HUES48 (cell line): Measurements from ENCODE around the gene BMP6.

Experiments
- H3K27ac ChIP-seq: one replicate; pipeline ENCODE4 v1.7.0; 2013; ENCODE audit warnings: low read depth, low read length, inconsistent platforms
- H3K27me3 ChIP-seq: 2 replicates; pipeline ENCODE4 v1.6.1; 2013; ENCODE audit warnings: mild to moderate bottlenecking, low read length; ENCODE audit not compliant: control insufficient read depth, insufficient read depth
- H3K36me3 ChIP-seq: 2 replicates; pipeline ENCODE4 v1.6.1; 2013; ENCODE audit warnings: low read length; ENCODE audit not compliant: control insufficient read depth, insufficient read depth
- H3K4me1 ChIP-seq: 2 replicates; pipeline ENCODE4 v1.6.1; 2013; ENCODE audit warnings: mild to moderate bottlenecking, low read length; ENCODE audit not compliant: control insufficient read depth, insufficient read depth
- H3K4me3 ChIP-seq: 2 replicates; pipeline ENCODE4 v1.5.1; 2013; ENCODE audit warnings: mild to moderate bottlenecking, low read depth, low read length
- H3K9ac ChIP-seq: 2 replicates; pipeline ENCODE4 v1.6.1; 2013; ENCODE audit warnings: mild to moderate bottlenecking, low read depth, low read length, moderate library complexity
- H3K9me3 ChIP-seq: 2 replicates; pipeline ENCODE4 v1.6.1; 2013; ENCODE audit warnings: low read length; ENCODE audit not compliant: control insufficient read depth, insufficient read depth

BMP6 gene

GRCh38 chr6:7906741-7907140 lies 180.8 kb downstream of the BMP6 start:
- Histone ChIP-seq H3K9ac (no peak overlapping the region), H3K4me3 (no peak overlapping the region), H3K27ac (no peak overlapping the region), H3K4me1 (peaks cover 14% of the 10 kb centered on the region), H3K9me3 (no peaks in the 10 kb centered on the region), H3K36me3 (peaks cover 34% of the 10 kb centered on the region), H3K27me3 (peaks cover 2% of the 10 kb centered on the region; the same call in 1 of the 2 replicates)

- Histone ChIP-seq H3K9ac (no peak overlapping the region), H3K27ac (no peak overlapping the region), H3K4me1 (peaks cover 14% of the 10 kb centered on the region), H3K36me3 (peaks cover 30% of the 10 kb centered on the region), H3K9me3 (no peaks in the 10 kb centered on the region), H3K4me3 (no peak overlapping the region), H3K27me3 (peaks cover 6% of the 10 kb centered on the region)
These were observed 181.3 kb downstream of the BMP6 start for GRCh38 chr6:7907159-7907558.

- peaks cover 14% of the 10 kb centered on the region for H3K4me1 ChIP-seq
- peak overlapping the region; percentile 86 for H3K4me3 ChIP-seq
- peaks cover 6% of the 10 kb centered on the region for H3K36me3 ChIP-seq
- peak overlapping the region; percentile 12 for H3K27ac ChIP-seq
- no peaks in the 10 kb centered on the region for H3K9me3 ChIP-seq
- H3K9ac ChIP-seq: peak overlapping the region; percentile 86
- H3K27me3 ChIP-seq: peaks cover 16% of the 10 kb centered on the region
These were observed 183.7 kb downstream of the BMP6 start for GRCh38 chr6:7909323-7910276.

GRCh38 chr6:7910298-7910653 lies 184.4 kb downstream of the BMP6 start:
- H3K36me3 ChIP-seq: no peaks in the 10 kb centered on the region; the same call in 1 of the 2 replicates
- peak overlapping the region; percentile 20 for H3K27ac ChIP-seq
- no peaks in the 10 kb centered on the region for H3K9me3 ChIP-seq
- H3K4me3 ChIP-seq: peak overlapping the region; percentile 86
- H3K27me3 ChIP-seq: peaks cover 16% of the 10 kb centered on the region
- peaks cover 14% of the 10 kb centered on the region for H3K4me1 ChIP-seq
- peak overlapping the region; percentile 71; the same call in 1 of the 2 replicates for H3K9ac ChIP-seq

- peak within 1 kb of the TSS; percentile 86 for H3K4me3 ChIP-seq
- no peaks in the 10 kb centered on the region for H3K9me3 ChIP-seq
- peak within 1 kb of the TSS; percentile 50 for H3K27ac ChIP-seq
- peak within 1 kb of the TSS; percentile 86 for H3K9ac ChIP-seq
- H3K36me3 ChIP-seq: no peaks in the 10 kb centered on the region
- H3K27me3 ChIP-seq: peaks cover 16% of the 10 kb centered on the region
- peaks cover 14% of the 10 kb centered on the region for H3K4me1 ChIP-seq
These were observed 184.9 kb downstream of the BMP6 start, which contains the start of gene TXNDC5 for GRCh38 chr6:7910654-7911344. Gene TXNDC5 (minus strand): TSS chr6:7910788. CDS start chr6:7910776, 12 bp downstream.

- no peaks in the 10 kb centered on the region for H3K36me3 ChIP-seq
- H3K9ac ChIP-seq: peak overlapping the region; percentile 76; the same call in 1 of the 2 replicates
- peak overlapping the region; percentile 86 for H3K4me3 ChIP-seq
- peaks cover 14% of the 10 kb centered on the region for H3K4me1 ChIP-seq
- H3K27me3 ChIP-seq: peaks cover 16% of the 10 kb centered on the region
- no peaks in the 10 kb centered on the region for H3K9me3 ChIP-seq
- peak overlapping the region; percentile 50 for H3K27ac ChIP-seq
These were observed 185.4 kb downstream of the BMP6 start for GRCh38 chr6:7911345-7911725.

- H3K9me3 ChIP-seq: no peaks in the 10 kb centered on the region
- H3K27ac ChIP-seq: no peak overlapping the region
- H3K4me1 ChIP-seq: peaks cover 14% of the 10 kb centered on the region
- peaks cover 16% of the 10 kb centered on the region for H3K27me3 ChIP-seq
- no peak overlapping the region for H3K4me3 ChIP-seq
- no peak overlapping the region for H3K9ac ChIP-seq
- H3K36me3 ChIP-seq: no peaks in the 10 kb centered on the region
These were observed 186.1 kb downstream of the BMP6 start for GRCh38 chr6:7912024-7912423.

GRCh38 chr6:7912736-7913517 lies 187.0 kb downstream of the BMP6 start:
- Histone ChIP-seq H3K9me3 (no peaks in the 10 kb centered on the region), H3K27ac (no peak overlapping the region), H3K4me1 (peaks cover 14% of the 10 kb centered on the region), H3K9ac (no peak overlapping the region), H3K27me3 (peaks cover 16% of the 10 kb centered on the region), H3K36me3 (no peaks in the 10 kb centered on the region), H3K4me3 (no peak overlapping the region)

- Histone ChIP-seq H3K9me3 (no peaks in the 10 kb centered on the region), H3K9ac (no peak overlapping the region), H3K36me3 (no peaks in the 10 kb centered on the region), H3K27ac (no peak overlapping the region), H3K4me3 (no peak overlapping the region), H3K27me3 (peaks cover 16% of the 10 kb centered on the region), H3K4me1 (peaks cover 6% of the 10 kb centered on the region)
These were observed 188.4 kb downstream of the BMP6 start for GRCh38 chr6:7914311-7914710.

GRCh38 chr6:7914991-7915789 lies 189.3 kb downstream of the BMP6 start:
- Histone ChIP-seq H3K4me1 (peaks cover 4% of the 10 kb centered on the region; the same call in 1 of the 2 replicates), H3K9me3 (no peaks in the 10 kb centered on the region), H3K27ac (no peak overlapping the region), H3K4me3 (no peak overlapping the region), H3K36me3 (no peaks in the 10 kb centered on the region), H3K27me3 (peaks cover 16% of the 10 kb centered on the region), H3K9ac (no peak overlapping the region)
